Activated naive CD4-positive, alpha-beta T cell treated with anti-CD3 and anti-CD28 coated beads for 36 hours (primary cell): ENCODE measurements around the gene ADCY4. TPM values are rescaled to one million over a fixed set of nuclear protein-coding genes. Genes with fewer than 3 reads are reported as not detected.

Experiments
- CTCF ChIA-PET: fragments of 350-600 bp; sonication (Branson Sonifier 250); formaldehyde crosslinking; loops from one replicate; lab custom pipeline; 2021; ENCODE audit warnings: antibody characterized with exemption; lab: Charles Lee
- DNase-seq: peaks from one replicate; pipeline ENCODE4 v3.0.0-alpha.2; 2020
- H3K27ac Mint-ChIP-seq: one replicate; pipeline ENCODE4 v1.8.0; 2021; ENCODE audit warnings: mild to moderate bottlenecking, mixed read lengths
- H3K27me3 Mint-ChIP-seq: one replicate; pipeline ENCODE4 v1.8.0; 2021; ENCODE audit warnings: low read depth, mixed read lengths
- H3K36me3 Mint-ChIP-seq: one replicate; pipeline ENCODE4 v1.8.0; 2021; ENCODE audit warnings: low read depth, mixed read lengths
- H3K4me1 Mint-ChIP-seq: one replicate; pipeline ENCODE4 v1.8.0; 2021; ENCODE audit warnings: low read depth, mixed read lengths
- H3K4me3 Mint-ChIP-seq: one replicate; pipeline ENCODE4 v1.8.0; 2021; ENCODE audit warnings: mild to moderate bottlenecking, moderate library complexity, mixed read lengths
- H3K9me3 Mint-ChIP-seq: one replicate; pipeline ENCODE4 v1.8.0; 2021; ENCODE audit warnings: mixed read lengths
- intact Hi-C: fragments of 100-400 bp; cut with micrococcal nuclease; formaldehyde crosslinking; loops from one replicate; pipeline ENCODE4 v1.15.1; 2023
- total RNA-seq, 2 experiments: library from RNA; stranded (reverse); gene quantifications; one replicate each; pipeline ENCODE4 v1.2.3, GENCODE V29; 2021

The ADCY4 gene
- total RNA-seq, 2 experiments from 2014 or later: 1.6 to 2.4 TPM

DNA sequence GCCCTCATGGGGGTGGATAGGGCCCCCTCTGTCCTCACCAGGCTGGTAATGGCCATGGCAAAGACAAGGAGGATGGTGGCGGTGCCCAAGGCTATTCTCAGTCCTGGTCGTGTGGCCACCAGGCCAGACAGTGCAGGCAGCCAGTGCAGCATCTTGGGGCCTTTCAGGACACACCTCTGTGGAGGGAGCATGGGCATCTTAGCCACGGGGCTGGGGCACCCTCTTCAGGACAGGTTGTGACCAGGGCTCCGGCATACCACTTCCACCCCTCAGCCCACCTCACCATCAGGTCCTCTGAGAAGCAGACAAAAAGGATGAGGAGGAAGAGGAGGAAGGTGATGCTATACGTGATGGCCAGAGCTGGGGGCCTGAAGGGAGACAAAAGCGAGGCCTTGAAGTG, 10.8 kb downstream of the ADCY4 start:
- Mint-ChIP-seq H3K27ac (no peak overlapping the region), H3K27me3 (peaks cover 3% of the 10 kb centered on the region), H3K9me3 (no peaks in the 10 kb centered on the region), H3K4me1 (peaks cover 5% of the 10 kb centered on the region), H3K4me3 (no peak overlapping the region), H3K36me3 (no peaks in the 10 kb centered on the region)
- intact Hi-C loops: no loop called here
- CTCF ChIA-PET: interaction anchor here (0.5 to 25.1 kb wide), 6 partner anchors 9 to 105 kb away, joined by 3 to 617 read pairs (median 8); partner anchors contain the start of genes CBLN3, CIDEB, KHNYN and LTB4R2
- no peak for DNase-seq

DNA sequence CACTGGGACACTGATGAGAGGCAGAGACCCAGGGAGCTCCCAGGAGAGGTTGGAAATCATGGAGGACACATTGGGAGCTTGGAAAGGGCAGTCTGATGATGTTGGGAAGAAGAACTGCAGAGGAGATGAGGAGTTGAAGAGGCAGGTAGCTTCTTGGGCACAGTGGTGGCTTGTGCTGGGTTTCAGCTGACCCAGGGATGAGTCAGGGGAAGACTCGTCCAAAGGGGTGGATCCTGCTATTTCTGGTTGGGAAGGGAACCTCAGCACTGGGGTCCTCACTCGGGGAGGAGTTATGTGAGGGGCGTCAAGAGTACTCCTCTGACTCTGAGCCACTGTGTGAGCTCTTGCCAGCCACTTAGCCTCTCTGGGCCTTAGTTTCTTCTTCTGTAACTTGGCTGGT, 11.5 kb downstream of the ADCY4 start:
- no peak overlapping the region for H3K4me3 Mint-ChIP-seq
- DNase-seq: no peak
- H3K36me3 Mint-ChIP-seq: no peaks in the 10 kb centered on the region
- H3K27me3 Mint-ChIP-seq: peaks cover 3% of the 10 kb centered on the region
- H3K4me1 Mint-ChIP-seq: peaks cover 5% of the 10 kb centered on the region
- no peaks in the 10 kb centered on the region for H3K9me3 Mint-ChIP-seq
- H3K27ac Mint-ChIP-seq: no peak overlapping the region
- intact Hi-C loops: no loop called here
- CTCF ChIA-PET: interaction anchor here (0.6 to 25.1 kb wide), 6 partner anchors 10 to 106 kb away, joined by 3 to 617 read pairs (median 9); partner anchors contain the start of genes CBLN3, CIDEB, KHNYN and LTB4R2

DNA sequence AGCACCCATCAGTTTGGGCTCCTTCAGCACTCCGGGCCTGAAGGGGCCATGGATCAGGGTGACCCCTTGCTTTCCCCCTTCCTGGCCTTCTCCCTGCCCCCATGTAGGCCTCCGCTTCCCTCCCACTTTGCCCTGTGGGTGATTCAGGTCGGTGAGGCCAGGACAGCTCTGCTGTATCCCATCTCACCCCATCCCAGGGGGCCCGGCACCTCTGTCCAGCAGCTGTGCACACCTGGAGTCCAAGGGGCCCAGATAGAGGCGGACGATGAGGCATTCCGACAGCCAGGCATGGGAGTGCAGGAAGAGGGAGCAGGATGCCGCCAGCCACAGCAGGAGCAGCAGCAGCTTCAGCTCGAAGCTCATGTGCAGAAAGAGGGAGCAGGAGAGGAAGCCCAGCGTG, 12.2 kb downstream of the ADCY4 start:
- Mint-ChIP-seq H3K27me3 (peaks cover 3% of the 10 kb centered on the region), H3K36me3 (no peaks in the 10 kb centered on the region), H3K27ac (no peak overlapping the region), H3K9me3 (no peaks in the 10 kb centered on the region), H3K4me3 (no peak overlapping the region), H3K4me1 (peaks cover 8% of the 10 kb centered on the region)
- DNase-seq: no peak
- CTCF ChIA-PET: interaction anchor here (0.5 to 25.1 kb wide), 6 partner anchors 10 to 181 kb away, joined by 3 to 617 read pairs (median 9); partner anchors contain the start of genes CBLN3, CIDEB, EMC9 and KHNYN
- intact Hi-C loops: no loop called here

DNA sequence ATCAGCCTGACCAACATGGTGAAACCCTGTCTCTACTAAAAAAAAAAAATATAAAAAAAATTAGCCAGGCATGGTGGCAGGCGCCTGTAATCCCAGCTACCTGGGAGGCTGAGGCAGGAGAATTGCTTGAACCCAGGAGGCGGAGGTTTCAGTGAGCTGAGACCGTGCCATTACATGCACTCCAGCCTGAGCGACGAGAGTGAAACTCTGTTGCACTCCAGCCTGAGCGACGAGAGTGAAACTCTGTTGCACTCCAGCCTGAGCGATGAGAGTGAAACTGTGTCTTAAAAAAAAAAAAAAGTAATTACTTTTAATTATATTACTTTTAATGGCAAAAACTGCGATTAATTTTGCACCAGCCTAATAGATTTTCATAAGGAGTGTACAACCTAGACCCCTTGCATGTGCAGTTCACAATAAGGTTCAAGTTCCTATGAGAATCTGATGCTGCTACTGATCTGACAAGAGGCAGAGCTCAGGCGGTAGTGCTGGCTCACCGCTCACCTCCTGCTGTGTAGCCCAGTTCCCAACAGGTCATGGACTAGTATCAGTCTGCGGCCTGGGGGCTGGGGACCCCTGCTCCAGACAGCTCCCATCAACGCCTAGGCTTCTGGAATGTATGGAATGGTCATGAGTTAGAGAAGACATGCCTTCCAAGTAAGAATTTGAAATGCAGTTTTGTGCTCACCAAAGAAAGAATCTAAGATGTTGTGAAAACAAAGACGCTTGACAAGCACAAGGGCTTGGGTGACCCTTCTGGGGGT, 13.5 kb downstream of the ADCY4 start:
- CTCF ChIA-PET: interaction anchor here (1.2 to 25.1 kb wide), 3 partner anchors 12 to 108 kb away, joined by 4 to 617 read pairs (median 49); partner anchors contain the start of genes CBLN3, CIDEB, KHNYN and LTB4R2
- no peak for DNase-seq
- Mint-ChIP-seq H3K4me3 (no peak overlapping the region), H3K36me3 (no peaks in the 10 kb centered on the region), H3K9me3 (no peaks in the 10 kb centered on the region), H3K4me1 (peaks cover 15% of the 10 kb centered on the region), H3K27me3 (peaks cover 3% of the 10 kb centered on the region), H3K27ac (no peak overlapping the region)
- intact Hi-C loops: no loop called here

GRCh38 chr14:24317141-24317928, 17.5 kb downstream of the ADCY4 start:
- intact Hi-C loops: no loop called here
- Mint-ChIP-seq H3K27me3 (no peaks in the 10 kb centered on the region), H3K4me1 (peaks cover 45% of the 10 kb centered on the region), H3K27ac (no peak overlapping the region), H3K9me3 (no peaks in the 10 kb centered on the region), H3K4me3 (no peak overlapping the region), H3K36me3 (peaks cover 7% of the 10 kb centered on the region)
- no peak for DNase-seq
- CTCF ChIA-PET: interaction anchor here (1.0 to 25.1 kb wide), 8 partner anchors 9 to 112 kb away, joined by 3 to 617 read pairs (median 4); partner anchors contain the start of genes CBLN3, CIDEB, KHNYN and LTB4R2

DNA sequence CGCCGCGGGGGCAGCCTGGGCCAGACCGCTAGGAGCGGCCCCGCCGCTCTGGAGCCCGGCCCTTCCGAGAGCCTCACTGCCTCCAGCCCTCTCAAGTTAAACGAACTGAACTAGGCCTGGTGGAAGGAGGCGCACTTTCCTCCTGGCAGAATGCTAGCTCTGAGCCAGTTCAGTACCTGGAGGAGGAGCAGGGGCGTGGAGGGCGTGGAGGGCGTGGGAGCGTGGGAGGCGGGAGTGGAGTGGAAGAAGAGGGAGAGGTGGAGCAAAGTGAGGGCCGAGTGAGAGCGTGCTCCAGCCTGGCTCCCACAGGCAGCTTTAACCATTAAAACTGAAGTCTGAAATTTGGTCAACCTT, 18.3 kb downstream of the ADCY4 start:
- H3K4me1 Mint-ChIP-seq: peaks cover 52% of the 10 kb centered on the region
- H3K27ac Mint-ChIP-seq: no peak overlapping the region

DNA sequence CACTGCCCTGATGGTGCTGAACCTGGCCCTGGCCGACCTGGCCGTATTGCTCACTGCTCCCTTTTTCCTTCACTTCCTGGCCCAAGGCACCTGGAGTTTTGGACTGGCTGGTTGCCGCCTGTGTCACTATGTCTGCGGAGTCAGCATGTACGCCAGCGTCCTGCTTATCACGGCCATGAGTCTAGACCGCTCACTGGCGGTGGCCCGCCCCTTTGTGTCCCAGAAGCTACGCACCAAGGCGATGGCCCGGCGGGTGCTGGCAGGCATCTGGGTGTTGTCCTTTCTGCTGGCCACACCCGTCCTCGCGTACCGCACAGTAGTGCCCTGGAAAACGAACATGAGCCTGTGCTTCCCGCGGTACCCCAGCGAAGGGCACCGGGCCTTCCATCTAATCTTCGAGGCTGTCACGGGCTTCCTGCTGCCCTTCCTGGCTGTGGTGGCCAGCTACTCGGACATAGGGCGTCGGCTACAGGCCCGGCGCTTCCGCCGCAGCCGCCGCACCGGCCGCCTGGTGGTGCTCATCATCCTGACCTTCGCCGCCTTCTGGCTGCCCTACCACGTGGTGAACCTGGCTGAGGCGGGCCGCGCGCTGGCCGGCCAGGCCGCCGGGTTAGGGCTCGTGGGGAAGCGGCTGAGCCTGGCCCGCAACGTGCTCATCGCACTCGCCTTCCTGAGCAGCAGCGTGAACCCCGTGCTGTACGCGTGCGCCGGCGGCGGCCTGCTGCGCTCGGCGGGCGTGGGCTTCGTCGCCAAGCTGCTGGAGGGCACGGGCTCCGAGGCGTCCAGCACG, 18.9 kb downstream of the ADCY4 start:
- intact Hi-C loops: no loop called here
- H3K4me1 Mint-ChIP-seq: peaks cover 52% of the 10 kb centered on the region
- CTCF ChIA-PET: interaction anchor here (1.0 to 1.3 kb wide), 3 partner anchors 17 to 121 kb away, joined by 3 to 4 read pairs (median 3); partner anchors contain the start of gene TINF2
- H3K36me3 Mint-ChIP-seq: peaks cover 7% of the 10 kb centered on the region
- no peak for DNase-seq
- no peak overlapping the region for H3K27ac Mint-ChIP-seq
- H3K9me3 Mint-ChIP-seq: no peaks in the 10 kb centered on the region
- H3K27me3 Mint-ChIP-seq: no peaks in the 10 kb centered on the region
- H3K4me3 Mint-ChIP-seq: no peak overlapping the region

More for the DNA sequence above, 18.3 kb downstream of the ADCY4 start:
- CTCF ChIA-PET: interaction anchor here (1.0 to 1.3 kb wide), 3 partner anchors 17 to 120 kb away, joined by 3 to 4 read pairs (median 3); partner anchors contain the start of gene TINF2
- no peak overlapping the region for H3K4me3 Mint-ChIP-seq
- no peaks in the 10 kb centered on the region for H3K27me3 Mint-ChIP-seq
- intact Hi-C loops: no loop called here
- H3K36me3 Mint-ChIP-seq: peaks cover 7% of the 10 kb centered on the region
- H3K9me3 Mint-ChIP-seq: no peaks in the 10 kb centered on the region
- DNase-seq: no peak

GRCh38 chr14:24315243-24315806, 19.5 kb downstream of the ADCY4 start:
- H3K9me3 Mint-ChIP-seq: no peaks in the 10 kb centered on the region
- DNase-seq: no peak
- H3K4me3 Mint-ChIP-seq: no peak overlapping the region
- H3K4me1 Mint-ChIP-seq: peaks cover 54% of the 10 kb centered on the region
- H3K27me3 Mint-ChIP-seq: no peaks in the 10 kb centered on the region
- H3K36me3 Mint-ChIP-seq: peaks cover 7% of the 10 kb centered on the region
- intact Hi-C loops: no loop called here
- CTCF ChIA-PET: interaction anchor here (1.2 to 8.5 kb wide), 3 partner anchors 15 to 121 kb away, joined by 3 to 111 read pairs (median 4); partner anchors contain the start of genes ADCY4 and TINF2
- H3K27ac Mint-ChIP-seq: no peak overlapping the region

- H3K27ac Mint-ChIP-seq: no peak overlapping the region
- H3K27me3 Mint-ChIP-seq: no peaks in the 10 kb centered on the region
- CTCF ChIA-PET: interaction anchor here (1.3 to 8.5 kb wide), 3 partner anchors 16 to 122 kb away, joined by 4 to 111 read pairs (median 5); partner anchors contain the start of genes ADCY4 and TINF2
- DNase-seq: no peak
- no peak overlapping the region for H3K4me3 Mint-ChIP-seq
- H3K9me3 Mint-ChIP-seq: no peaks in the 10 kb centered on the region
- intact Hi-C loops: no loop called here
- H3K36me3 Mint-ChIP-seq: peaks cover 8% of the 10 kb centered on the region
- H3K4me1 Mint-ChIP-seq: peaks cover 62% of the 10 kb centered on the region
These were observed 20.3 kb downstream of the ADCY4 start for GRCh38 chr14:24314377-24315193.

- CTCF ChIA-PET: interaction anchor here (1.3 to 8.5 kb wide), 5 partner anchors 16 to 122 kb away, joined by 3 to 111 read pairs (median 5); partner anchors contain the start of genes ADCY4 and TINF2
- H3K27ac Mint-ChIP-seq: no peak overlapping the region
These were observed 21.0 kb downstream of the ADCY4 start for GRCh38 chr14:24313913-24314312.

More at GRCh38 chr14:24313913-24314312, 21.0 kb downstream of the ADCY4 start:
- no peak for DNase-seq
- Mint-ChIP-seq H3K27me3 (no peaks in the 10 kb centered on the region), H3K4me3 (no peak overlapping the region), H3K4me1 (peaks cover 69% of the 10 kb centered on the region), H3K9me3 (no peaks in the 10 kb centered on the region), H3K36me3 (peaks cover 12% of the 10 kb centered on the region)
- intact Hi-C loops: loop anchor here (1.0 kb wide), 1 partner anchor 117 kb away; no protein-coding TSS in a partner anchor
